Measurements from ENCODE around the gene RAB9A.
"Not testable (repeated sequence)": the region's sequence is repeated elsewhere in the genome, so short reads cannot be mapped to it uniquely, and the experiment has no call there.

Gene RAB9A, protein sequence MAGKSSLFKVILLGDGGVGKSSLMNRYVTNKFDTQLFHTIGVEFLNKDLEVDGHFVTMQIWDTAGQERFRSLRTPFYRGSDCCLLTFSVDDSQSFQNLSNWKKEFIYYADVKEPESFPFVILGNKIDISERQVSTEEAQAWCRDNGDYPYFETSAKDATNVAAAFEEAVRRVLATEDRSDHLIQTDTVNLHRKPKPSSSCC

DNA sequence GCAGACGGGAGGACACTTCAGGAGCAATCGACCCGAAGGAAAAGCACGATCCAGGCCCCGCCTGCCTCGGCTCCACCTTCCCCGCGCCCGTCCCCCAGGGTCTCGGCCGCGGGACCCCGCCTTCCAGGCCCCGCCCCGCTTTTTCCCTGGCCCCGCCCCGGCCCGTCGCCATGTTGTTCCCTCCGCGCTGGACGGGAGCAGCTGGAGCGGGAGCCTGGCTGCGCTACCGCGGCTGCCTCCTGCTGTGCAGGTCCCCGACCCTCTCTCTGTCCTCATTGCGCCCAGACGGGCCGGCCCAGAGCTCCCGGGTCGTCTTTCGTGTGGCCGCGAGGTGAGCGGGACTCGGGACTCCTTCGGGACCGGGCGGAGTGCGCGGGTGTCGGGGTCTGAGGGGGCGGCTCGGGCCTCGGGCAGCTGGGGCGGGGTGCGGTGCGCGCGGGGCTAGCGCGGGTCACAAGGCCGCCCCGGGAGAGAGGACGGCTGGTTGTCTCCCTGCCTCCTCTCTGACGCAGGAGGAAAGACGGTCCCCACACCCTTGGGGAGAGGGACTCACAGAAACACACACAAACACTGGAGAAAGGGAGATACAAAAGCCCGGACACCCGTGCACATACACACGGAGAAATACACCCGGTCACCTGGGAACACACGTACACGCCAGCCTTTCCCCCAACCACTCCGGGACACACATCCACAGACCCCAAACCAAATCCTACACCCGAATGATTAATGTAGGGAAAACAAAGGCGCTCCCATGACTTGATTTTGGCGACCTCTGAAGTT is at the start of gene RAB9A:
RAB9A (plus strand) TSS at position 171 of the 783 bp plus-strand sequence. CDS start 19,619 bp downstream, outside the sequence.
- peak; percentile 55 for DNase-seq (ENCODE audit: low read depth)

DNA sequence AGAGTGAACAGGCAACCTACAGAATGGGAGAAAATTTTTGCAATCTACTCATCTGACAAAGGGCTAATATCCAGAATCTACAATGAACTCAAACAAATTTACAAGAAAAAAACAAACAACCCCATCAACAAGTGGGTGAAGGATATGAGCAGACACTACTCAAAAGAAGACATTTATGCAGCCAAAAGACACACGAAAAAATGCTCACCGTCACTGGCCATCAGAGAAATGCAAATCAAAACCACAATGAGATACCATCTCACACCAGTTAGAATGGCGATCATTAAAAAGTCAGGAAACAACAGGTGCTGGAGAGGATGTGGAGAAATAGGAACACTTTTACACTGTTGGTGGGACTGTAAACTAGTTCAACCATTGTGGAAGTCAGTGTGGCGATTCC is 47.2 kb upstream of the RAB9A start:
- DNase-seq (ENCODE audit: low read depth) = not testable (repeated sequence)

DNA sequence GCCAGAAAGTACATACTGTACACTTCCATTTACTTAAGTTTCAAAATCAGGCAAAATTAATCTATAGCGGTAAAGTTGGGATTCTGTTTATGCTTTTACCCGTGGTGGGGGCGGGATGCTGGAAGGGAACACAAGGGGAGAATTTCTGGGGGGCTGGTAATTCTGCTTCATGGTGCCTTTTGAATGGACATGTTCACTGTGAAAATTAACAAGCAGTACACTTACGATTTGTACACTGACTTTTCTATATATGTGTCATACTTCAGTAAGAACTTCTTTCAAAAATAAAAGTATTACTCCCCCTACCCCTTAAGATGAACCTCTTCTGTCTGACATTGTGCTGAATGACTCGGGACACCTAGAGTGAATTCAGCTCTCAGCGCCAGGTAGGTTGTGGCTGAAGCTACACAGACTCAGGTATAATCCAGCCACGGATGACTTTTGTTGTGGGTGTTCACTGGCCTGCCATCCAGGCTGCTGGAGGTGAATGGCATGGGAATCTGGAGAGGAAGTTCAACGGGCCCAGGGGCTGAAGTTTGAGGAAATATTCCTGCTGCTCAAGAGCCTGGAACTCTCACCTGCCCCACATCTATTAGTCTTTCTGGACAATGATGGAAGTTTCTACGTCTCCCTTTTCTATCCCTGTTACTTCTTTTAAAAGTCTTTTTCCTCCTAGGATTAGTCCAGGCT is 43.3 kb upstream of the RAB9A start:
- no peak for DNase-seq (ENCODE audit: low read depth)

DNA sequence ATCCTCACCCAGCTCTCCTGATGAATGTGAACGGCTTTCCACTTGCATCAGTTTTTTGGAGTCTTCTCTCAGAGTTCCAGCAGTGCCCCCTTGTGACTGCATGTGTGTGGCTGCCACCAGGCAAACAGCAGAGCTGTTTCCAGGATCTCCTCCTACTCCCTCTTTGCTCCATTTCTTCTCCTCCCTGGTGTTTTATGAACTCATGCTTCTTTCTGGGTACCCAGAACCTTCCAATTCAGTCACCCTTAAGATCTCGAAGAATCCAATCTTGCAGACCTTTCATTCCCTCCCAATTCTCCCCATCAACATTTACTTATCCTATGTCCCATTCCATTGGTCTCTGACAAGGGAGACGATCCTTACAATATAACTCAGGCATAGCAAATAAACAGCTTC is 42.8 kb upstream of the RAB9A start:
- no peak for DNase-seq (ENCODE audit: low read depth)

DNA sequence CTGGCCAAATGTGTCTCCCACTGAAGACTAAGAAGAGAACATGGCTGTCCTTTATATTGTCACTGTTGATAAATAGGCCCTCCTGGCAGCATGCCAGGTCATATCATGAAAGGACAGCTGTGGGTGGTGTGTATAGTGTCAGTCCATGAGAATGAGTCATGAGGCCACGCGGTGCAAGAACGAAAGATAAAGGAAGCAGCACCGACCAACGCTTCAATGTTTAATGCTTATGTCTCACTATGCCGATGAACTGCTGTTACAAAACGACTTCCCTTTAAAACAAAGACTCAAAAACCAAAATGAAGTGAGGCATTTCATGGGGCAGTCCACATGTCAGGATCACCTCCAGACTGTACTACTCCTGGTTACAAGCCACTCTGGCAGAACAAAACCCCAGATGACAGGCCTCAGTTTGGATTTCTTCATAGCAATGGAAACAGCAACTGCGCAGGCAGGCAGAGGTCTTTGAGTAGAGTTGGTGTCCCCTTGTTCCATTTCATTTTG is 41.2 kb upstream of the RAB9A start:
- DNase-seq (ENCODE audit: low read depth) = peak; percentile 26

DNA sequence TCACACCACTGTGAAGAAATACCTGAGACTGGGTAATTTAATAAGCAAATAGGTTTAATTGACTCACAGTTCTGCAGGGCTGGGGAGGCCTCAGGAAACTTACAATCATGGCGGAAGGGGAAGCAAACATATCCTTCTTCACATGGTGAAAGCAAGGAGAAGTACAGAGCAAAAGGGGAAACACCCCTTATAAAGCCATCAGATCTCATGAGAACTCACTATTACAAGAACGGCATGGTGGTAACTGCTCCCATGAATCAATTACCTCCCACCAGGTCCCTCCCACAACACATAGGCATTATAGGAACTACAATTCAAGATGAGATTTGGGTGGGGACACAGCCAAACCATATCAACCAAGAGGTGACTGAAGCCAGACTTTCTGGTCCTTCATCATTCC is 40.6 kb upstream of the RAB9A start:
- not testable (repeated sequence) for DNase-seq (ENCODE audit: low read depth)

DNA sequence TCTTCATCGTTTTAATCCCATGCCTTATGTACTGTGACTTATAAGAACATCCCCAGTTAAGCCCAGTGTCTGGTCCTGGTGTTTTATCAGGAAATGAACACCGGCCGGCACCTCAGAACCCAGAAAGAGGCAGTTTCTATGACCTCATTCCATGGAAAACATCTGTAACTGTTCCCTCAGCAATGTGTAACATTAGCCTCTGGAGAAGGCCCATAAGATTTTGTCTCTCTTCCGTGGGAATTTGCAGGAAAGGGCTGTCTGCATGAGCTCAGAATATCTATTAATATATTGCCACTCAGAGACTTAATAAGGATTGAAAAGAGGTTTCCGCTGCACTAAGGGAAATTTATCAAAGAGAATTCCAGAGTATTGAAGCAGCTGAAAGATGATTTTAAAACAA is 39.1 kb upstream of the RAB9A start:
- no peak for DNase-seq (ENCODE audit: low read depth)

DNA sequence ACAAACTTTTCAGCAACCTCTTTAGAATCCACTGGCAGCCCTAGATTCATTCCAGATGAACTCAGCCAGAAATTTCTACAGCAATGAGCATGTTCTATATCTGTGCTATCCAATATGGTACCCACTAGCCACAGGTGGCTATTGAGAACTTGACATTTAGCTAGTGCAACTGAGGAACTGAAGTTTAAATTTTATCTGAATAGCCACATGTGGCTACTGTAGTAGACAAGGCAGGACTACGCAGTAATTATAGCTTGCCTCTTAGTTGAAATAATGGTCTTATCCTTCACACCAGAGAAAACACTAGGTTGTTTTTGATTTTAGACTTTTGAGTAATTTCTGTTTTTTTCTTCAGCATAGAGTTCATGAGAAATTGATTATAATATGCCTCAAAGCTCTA is 38.6 kb upstream of the RAB9A start:
- no peak for DNase-seq (ENCODE audit: low read depth)

DNA sequence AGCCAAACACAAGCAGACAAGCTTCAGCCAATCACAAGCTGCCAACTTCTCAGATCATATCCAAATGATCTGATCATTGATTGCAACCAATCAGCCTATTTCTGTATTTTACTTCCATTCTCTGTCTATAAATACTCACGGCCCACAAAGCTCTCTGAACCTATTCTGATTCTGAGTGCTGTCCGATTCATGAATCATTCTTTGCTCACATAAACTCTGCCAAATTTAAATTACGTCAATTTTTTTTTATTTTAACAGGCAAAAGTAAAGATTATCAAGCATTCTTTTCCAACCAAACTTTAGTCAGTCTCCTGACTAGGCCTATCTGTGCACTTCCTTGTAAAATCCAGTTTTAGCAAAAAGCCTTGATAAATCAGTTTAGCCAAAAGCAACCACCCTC is 37.8 kb upstream of the RAB9A start:
- no peak for DNase-seq (ENCODE audit: low read depth)

DNA sequence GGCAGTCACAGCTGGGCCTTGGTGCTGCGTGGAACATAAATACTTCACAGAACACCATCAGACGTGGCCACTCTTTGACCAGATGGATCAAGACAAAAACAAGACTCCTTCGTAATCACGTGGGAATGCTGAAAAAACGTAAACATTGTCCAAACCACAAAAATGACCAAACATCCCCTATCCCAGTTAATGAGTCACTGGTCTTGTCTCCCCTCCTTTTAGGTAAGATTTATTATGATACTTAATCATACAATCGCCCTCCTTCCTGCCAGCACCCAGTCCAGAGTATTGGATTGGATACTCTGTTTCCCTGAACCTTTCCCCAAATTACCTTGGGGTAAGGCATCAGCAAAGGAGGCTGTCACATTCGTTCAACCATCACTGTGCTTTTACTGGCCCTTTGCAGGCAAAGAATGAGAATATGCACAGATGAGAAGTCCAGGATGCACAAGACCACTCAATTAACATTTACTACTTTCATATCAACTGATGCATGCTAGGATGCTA is 36.6 kb upstream of the RAB9A start:
- DNase-seq (ENCODE audit: low read depth) = no peak

DNA sequence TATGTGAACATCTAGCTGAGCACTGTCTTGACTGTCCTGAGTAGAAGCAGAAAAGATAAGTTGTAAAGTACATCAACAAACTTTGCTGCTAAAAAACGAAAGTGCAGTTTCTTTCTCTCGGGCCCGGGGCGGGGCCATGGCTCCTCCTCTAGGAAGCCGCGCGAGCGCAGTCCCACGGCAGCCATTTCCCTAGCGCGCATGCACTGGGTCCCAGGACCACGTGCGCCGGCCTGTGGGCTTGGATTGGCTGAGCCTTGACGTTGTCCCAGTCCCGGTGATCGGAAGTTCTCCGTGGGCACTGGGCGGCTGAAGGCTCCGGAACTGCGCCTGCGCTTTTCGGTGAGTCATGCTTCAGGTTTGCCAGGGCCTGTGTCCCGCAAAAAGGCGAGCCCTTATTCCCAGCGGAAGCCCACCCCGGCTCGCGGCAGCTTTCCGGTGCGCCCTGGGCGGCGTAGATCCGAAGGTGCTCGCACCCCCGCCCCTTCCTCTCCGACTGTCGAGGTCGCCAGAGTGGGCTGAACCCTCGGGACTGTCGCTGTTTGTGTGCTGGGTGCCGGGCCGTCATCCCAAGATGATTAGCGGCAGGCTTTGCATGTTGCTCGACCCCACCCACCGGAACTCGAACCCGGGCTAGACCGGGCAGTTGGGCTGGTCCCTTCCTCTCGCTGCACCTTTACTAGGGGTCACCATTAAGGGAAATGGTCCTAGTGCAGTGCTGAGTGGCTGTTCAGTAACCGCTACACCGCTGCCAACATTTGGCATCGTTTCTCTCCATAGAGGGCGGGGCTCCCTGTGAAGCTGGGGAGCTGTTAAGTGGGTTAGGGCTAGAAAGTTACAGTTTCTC is 35.9 kb upstream of the RAB9A start, which contains the start of gene TCEANC:
TCEANC (plus strand) TSS at position 292 of the 844 bp plus-strand sequence. CDS start 9,368 bp downstream, outside the sequence.
- DNase-seq (ENCODE audit: low read depth) = peak; percentile 78

DNA sequence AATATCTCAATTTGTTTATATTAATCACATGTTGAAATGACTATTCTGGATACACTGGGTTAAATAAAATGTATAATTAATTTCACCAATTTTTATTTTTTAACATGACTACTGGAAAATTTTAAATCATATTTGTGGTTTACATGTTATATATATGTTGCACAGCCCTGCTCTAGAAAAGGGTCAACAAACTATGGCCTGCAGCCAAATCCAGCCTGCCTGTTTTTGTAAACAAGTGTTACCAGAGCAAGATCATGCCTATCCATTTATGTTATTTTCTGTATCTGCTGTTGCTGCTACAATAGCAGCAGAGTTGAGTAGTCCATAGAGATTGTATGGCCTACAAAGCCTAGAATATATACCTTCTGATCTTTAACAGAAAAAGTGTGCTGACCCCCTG is 34.8 kb upstream of the RAB9A start:
- DNase-seq (ENCODE audit: low read depth) = no peak

DNA sequence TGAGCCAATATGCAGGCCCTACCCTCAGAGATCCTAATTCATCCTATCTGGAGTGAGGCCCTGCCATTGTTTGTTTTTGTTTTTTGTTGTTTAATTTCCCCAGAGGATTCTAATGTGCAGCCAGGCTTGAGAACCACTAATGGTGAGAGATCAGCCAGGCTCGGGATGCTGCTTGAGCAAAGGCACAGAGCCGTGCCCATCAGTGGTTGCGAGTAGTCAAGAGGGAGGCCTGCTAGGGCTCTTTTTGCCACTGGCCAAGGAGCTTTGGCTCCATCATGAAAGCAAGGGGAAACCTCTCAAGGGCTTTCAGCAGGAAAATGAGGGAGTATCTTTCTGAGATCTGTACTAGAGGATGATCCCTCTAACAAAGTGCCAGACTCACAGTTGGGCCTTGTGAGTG is 33.3 kb upstream of the RAB9A start:
- DNase-seq (ENCODE audit: low read depth) = no peak

DNA sequence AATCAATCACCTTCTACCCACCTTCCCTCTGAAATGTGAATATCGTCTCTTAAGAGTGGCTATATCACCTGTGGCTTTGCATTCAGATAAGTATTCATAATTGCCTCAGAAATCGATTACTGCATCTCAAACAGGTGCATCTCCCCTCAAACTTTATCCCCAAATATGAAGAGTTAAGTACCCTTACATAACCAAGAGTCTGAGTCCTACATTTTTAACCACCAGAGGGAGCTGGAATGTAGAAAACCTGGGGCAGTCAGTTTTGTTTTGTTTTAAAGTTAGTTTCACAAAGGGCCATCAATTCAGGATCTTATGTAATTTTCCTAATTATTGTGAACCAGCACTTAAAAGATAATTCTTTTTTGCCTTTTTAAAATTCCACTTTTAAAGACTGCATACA is 30.3 kb upstream of the RAB9A start:
- DNase-seq (ENCODE audit: low read depth) = no peak

DNA sequence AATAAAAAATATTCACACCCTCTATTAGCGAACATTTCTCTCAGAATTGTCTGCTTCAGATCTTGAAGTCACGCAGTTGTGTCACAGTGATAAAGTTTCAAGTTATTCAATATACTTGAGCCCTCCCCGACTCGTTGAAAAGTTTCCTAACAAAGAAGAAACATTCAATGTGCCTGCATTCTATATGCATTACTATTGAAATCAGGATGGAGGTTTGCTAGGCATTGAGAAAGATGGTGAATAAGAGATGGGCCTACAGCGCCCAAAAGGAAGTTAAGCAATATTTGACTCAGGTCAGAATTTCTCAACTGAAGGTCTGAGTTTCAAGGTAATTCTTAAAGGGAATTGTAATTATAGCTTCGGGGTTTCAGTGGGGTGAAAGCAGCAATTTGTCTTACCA is 29.9 kb upstream of the RAB9A start:
- no peak for DNase-seq (ENCODE audit: low read depth)

DNA sequence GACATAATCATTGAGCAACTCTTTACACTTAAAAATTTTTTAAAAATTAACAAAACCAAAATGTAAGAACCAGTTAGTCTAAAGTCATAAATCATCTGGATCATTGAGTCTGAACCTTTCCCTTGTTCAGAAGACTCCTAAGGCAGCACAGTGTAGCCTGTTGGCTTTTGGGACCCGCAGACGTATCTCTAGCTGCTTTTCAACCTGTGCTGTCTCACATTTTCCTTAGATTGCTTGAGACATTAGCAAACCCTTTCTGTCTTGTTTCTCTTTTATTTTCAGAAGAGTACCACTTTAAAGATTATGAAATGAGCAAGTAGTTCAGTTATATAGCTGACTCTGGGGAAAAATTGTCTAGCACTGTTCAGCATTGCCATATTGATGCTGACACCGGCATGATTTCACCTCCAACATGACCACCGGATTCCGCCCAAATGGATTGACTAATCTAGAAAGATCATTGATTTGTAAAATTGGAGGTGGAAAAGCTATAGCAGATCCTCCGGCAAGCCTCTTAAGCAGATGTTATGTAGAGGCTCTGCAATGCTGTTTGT is 27.1 kb upstream of the RAB9A start:
- no peak for DNase-seq (ENCODE audit: low read depth)

DNA sequence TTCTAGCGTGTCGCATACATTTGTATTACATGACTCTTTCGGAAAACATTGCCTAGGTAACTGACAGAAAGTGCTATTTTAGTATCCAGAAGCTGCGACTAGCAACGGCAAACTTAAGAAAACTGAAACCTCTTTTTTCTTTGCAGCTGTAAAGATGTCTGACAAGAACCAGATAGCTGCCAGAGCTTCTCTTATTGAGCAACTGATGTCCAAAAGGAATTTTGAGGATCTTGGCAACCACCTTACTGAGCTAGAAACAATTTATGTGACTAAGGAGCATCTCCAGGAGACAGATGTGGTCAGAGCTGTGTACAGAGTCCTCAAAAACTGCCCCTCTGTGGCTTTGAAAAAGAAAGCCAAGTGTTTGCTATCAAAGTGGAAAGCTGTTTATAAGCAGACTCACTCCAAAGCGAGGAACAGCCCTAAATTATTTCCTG is 26.6 kb upstream of the RAB9A start:
- no peak for DNase-seq (ENCODE audit: low read depth)

DNA sequence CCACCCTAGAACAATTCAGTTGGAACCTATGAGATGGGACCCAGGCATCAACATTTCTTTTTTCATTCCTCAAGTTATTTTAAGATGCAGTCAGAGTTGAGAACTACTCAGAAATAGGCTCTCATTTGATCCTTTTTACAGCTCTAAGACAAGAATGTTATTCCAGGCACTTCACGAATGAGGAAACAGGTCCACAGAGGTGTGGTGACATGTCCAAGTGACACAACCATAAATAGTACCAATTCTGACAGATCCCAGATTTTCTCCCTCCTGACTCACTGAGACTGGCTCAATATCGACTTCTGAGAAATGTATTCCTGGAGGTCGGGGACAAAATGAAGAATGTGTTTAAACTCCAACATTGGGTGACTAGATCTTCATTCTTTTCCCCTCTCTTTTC is 24.9 kb upstream of the RAB9A start:
- DNase-seq (ENCODE audit: low read depth) = no peak

DNA sequence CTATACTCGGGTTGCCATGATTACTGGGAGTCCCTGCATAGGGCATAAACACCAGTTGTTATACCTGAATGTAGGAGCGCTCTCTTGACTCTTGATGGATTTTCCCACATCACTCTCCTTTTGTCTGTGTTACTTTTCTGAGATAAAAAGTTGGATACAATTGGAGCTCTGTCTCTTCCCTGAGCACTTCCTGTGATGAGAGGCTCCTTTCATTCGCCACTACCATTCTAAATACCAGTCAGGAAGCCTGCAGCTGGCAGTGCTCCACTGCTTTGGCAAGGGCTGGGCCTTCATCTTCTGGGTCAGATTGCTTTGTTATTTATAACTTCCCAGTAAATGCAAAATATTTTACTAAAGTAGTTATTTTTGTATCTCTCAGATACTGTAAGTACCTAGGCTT is 22.1 kb upstream of the RAB9A start:
- no peak for DNase-seq (ENCODE audit: low read depth)

DNA sequence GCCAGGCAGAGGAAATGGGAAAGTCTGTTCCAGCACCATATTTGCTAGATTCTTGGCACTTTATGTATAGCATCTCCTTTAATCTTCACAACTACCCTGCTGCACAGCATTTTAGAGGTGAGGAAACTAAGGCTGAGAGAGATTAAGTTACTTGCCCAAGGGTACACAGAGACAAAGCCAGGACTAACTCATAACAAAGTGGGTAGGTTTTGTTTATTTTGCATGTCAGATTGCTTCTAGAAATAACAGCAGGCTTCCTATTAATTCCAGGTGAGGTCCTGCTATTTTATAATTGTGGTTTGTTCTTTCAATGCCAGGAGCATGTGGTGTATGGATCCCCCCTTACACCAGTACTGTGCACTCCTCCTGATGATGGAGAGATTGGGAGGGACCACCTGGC is 21.0 kb upstream of the RAB9A start:
- DNase-seq (ENCODE audit: low read depth) = no peak

DNA sequence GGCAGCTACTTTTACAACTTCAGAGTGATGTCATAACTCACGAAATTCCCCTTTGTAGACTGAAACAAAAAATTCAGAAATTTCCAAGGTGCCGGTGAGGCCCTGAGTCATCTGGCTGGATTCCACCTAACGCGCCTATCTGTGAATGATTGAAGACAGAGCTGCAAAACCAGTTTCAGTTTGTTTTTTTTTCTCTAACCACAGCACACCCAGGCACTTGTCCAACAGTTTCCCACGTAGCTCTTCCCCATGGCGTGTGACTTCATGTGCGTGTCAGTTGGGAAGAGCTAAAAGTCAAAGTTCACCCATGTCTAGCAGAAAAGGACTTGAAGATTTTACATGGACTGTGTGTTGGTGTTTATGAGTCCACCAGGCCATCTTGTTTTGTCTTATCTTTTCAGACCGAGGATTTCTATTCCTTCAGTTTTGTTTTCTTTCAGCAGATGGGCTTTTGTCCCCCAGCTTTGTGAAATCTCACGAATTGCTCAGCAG is 19.6 kb upstream of the RAB9A start:
- DNase-seq (ENCODE audit: low read depth) = no peak
